Panc1 (cell line): ENCODE data around the gene ABO.

Experiments
- POLR2AphosphoS5 ChIP-seq: IDR thresholded peaks from 2 replicates; pipeline ENCODE4 v1.6.1; 2012; ENCODE audit warnings: mild to moderate bottlenecking, low read depth, low read length, moderate library complexity
- TF ChIP-seq, protein P1 (sequence below): fragments of 450-650 bp; IDR thresholded peaks from 2 replicates; pipeline ENCODE4 v1.5.1; 2017; ENCODE audit warnings: mild to moderate bottlenecking

DNA sequence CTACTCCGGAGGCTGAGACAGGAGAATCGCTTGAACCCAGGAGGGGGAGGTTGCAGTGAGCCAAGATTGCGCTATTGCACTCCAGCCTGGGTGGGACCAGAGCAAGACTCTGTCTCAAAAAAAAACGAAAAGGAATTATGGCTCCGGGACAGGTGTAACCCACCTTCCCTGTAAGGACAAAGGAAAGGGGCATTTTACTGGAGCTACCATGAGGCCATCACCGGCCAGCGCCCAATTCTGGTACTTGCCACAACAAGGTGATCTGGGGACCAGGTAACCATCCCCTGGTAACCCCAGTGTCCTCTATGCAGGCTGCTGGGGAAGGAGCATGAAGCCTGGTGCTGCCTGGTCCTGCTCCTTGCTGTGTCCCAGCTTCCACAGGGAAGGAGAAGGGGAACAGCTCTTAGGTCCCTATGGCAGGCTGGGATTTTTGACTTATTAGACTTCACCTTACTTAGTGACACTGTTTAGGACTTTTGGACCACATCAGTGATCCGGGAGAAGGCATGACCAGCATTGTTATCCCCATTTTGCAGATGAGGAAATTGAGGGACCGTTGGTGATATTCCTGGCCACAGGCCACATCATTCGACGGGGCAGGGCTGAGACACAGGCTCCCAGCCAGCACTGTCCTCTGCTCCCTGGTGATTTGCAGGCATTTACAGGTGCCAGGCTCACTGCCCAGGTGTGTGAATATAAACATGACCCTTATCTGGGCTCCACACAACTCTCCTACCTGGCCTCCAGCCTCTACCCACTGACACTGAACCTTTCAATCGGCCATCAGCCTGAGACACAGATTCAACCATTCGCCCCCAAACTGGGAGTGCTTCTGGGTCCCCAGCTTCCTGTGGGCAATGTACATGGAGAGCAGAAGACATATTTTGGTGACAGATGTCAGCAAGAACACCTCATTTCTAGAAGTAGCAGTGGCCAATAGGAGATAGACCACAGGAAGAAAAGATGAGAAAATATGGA lies 26.5 kb upstream of the ABO start:
- TF ChIP-seq, protein P1, sequence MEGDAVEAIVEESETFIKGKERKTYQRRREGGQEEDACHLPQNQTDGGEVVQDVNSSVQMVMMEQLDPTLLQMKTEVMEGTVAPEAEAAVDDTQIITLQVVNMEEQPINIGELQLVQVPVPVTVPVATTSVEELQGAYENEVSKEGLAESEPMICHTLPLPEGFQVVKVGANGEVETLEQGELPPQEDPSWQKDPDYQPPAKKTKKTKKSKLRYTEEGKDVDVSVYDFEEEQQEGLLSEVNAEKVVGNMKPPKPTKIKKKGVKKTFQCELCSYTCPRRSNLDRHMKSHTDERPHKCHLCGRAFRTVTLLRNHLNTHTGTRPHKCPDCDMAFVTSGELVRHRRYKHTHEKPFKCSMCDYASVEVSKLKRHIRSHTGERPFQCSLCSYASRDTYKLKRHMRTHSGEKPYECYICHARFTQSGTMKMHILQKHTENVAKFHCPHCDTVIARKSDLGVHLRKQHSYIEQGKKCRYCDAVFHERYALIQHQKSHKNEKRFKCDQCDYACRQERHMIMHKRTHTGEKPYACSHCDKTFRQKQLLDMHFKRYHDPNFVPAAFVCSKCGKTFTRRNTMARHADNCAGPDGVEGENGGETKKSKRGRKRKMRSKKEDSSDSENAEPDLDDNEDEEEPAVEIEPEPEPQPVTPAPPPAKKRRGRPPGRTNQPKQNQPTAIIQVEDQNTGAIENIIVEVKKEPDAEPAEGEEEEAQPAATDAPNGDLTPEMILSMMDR = no peak
- no peak for TF ChIP-seq POLR2AphosphoS5
